ENCODE data around the gene HASPIN. TPM values are rescaled to one million over a fixed set of nuclear protein-coding genes. Genes with fewer than 3 reads are reported as not detected.

Gene HASPIN
- total and polyA plus RNA-seq, 2 of the 8 experiments (the other 6 are each of a cell fraction or from before 2014, with no cell fraction given), result 7.8 to 29.5 TPM

DNA sequence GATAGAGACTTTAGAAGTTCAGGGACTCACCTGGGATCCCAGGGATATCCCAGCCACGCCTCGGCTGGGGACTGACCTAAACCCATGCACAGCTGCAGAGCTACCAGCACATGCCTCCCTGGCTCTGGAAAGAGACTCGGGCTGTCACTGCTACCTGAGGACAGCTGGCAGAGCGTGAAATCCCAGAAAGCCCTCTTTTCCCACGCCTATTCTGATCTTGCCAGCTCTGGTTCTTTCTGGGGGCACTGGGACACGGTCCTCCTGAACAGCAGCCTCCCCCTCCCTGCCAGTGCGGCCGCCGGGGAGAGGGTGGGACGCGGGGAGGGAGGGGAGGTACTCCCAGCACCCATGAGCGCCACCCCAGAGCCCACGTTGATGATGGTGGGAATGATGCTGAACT lies 38.5 kb upstream of the HASPIN start:
- TF ChIP-seq JUN (IDR thresholded peaks at IDR 0.05; ENCODE audit: low read depth, low read length), result no peak
- no peak for TF ChIP-seq CBX5 (IDR thresholded peaks at IDR 0.05; ENCODE audit: low read depth, low read length)
- TF ChIP-seq, protein P1, sequence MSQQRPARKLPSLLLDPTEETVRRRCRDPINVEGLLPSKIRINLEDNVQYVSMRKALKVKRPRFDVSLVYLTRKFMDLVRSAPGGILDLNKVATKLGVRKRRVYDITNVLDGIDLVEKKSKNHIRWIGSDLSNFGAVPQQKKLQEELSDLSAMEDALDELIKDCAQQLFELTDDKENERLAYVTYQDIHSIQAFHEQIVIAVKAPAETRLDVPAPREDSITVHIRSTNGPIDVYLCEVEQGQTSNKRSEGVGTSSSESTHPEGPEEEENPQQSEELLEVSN (IDR thresholded peaks at IDR 0.05), result no peak
- TF ChIP-seq, protein P2, sequence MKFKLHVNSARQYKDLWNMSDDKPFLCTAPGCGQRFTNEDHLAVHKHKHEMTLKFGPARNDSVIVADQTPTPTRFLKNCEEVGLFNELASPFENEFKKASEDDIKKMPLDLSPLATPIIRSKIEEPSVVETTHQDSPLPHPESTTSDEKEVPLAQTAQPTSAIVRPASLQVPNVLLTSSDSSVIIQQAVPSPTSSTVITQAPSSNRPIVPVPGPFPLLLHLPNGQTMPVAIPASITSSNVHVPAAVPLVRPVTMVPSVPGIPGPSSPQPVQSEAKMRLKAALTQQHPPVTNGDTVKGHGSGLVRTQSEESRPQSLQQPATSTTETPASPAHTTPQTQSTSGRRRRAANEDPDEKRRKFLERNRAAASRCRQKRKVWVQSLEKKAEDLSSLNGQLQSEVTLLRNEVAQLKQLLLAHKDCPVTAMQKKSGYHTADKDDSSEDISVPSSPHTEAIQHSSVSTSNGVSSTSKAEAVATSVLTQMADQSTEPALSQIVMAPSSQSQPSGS (IDR thresholded peaks at IDR 0.05; ENCODE audit: low read length), result no peak
- no peak for TF ChIP-seq BRCA1 (IDR thresholded peaks at IDR 0.05; ENCODE audit: low read depth, low read length)
- no peak for TF ChIP-seq SIX5 (IDR thresholded peaks at IDR 0.05; ENCODE audit: low read depth, low read length)
- TF ChIP-seq, protein P3, sequence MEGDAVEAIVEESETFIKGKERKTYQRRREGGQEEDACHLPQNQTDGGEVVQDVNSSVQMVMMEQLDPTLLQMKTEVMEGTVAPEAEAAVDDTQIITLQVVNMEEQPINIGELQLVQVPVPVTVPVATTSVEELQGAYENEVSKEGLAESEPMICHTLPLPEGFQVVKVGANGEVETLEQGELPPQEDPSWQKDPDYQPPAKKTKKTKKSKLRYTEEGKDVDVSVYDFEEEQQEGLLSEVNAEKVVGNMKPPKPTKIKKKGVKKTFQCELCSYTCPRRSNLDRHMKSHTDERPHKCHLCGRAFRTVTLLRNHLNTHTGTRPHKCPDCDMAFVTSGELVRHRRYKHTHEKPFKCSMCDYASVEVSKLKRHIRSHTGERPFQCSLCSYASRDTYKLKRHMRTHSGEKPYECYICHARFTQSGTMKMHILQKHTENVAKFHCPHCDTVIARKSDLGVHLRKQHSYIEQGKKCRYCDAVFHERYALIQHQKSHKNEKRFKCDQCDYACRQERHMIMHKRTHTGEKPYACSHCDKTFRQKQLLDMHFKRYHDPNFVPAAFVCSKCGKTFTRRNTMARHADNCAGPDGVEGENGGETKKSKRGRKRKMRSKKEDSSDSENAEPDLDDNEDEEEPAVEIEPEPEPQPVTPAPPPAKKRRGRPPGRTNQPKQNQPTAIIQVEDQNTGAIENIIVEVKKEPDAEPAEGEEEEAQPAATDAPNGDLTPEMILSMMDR (IDR thresholded peaks at IDR 0.05; ENCODE audit: control extremely low read depth in 1 of 3, insufficient read depth in 1 of 3, low read depth in 1 of 3, low read length in 3 of 3), result no peak
- no peak for TF ChIP-seq SIRT6 (IDR thresholded peaks at IDR 0.05; ENCODE audit: low read length)
- TF ChIP-seq GABPA (IDR thresholded peaks at IDR 0.05; ENCODE audit: borderline replicate concordance, insufficient read depth, low read length), result no peak
- peaks cover 0 to 4% of the 10 kb centered on the region in 2 experiments for H4K20me1 ChIP-seq (replicated peaks in 1 of 2; ENCODE audit: control insufficient read depth in 1 of 2, insufficient read depth in 2 of 2, low read length in 2 of 2)
- H2AFZ ChIP-seq (ENCODE audit: low read length), result no peak overlapping the region
- no peak overlapping the region for H4K5ac ChIP-seq (ENCODE audit: insufficient read length, low read depth, low read length)
- peak in 1 of 2 experiments; percentile 41 for DNase-seq (ENCODE audit: low read depth in 1 of 2, low spot score in 2 of 2)
- H2AK5ac ChIP-seq (ENCODE audit: low read depth, low read length), result no peak overlapping the region
- peaks cover 0 to 3% (median 0%) of the 10 kb centered on the region in 4 experiments; a peak in 3 of 7 replicates for H3K4me1 ChIP-seq (replicated peaks in 1 of 4; ENCODE audit: control insufficient read depth in 3 of 4, insufficient read depth in 4 of 4, low read length in 3 of 4)
- H3K23ac ChIP-seq (ENCODE audit: insufficient read length), result no peak overlapping the region
- H3K9me3 ChIP-seq (ENCODE audit: insufficient read depth in 2 of 2, low read depth in 1 of 2, low read length in 1 of 2), result no peaks in the 10 kb centered on the region
- no peak overlapping the region for H3K4ac ChIP-seq (replicated peaks; ENCODE audit: insufficient read length, low read depth, low read length)
- no peak overlapping the region for H2BK12ac ChIP-seq (ENCODE audit: low read depth, low read length)
- POLR2A ChIA-PET (ENCODE audit: partially characterized antibody), result no interaction called here
- no peak overlapping the region for H3K4me2 ChIP-seq (ENCODE audit: insufficient read depth in 1 of 2, low read depth in 2 of 2, low read length in 2 of 2)
- no peaks in the 10 kb centered on the region for H3K27me3 ChIP-seq (replicated peaks in 1 of 4; ENCODE audit: control insufficient read depth in 3 of 4, extremely low read depth in 1 of 4, insufficient read depth in 3 of 4, low read length in 3 of 4)
- no peak overlapping the region for H4K91ac ChIP-seq (replicated peaks; ENCODE audit: insufficient read length, low read length)
- no peak overlapping the region for H2BK5ac ChIP-seq (ENCODE audit: low read depth, low read length)
- WGBS, 2 experiments (ENCODE audit: extremely low coverage in 1 of 2, insufficient coverage in 1 of 2, insufficient read length in 1 of 2, insufficient replicate concordance in 2 of 2, low coverage in 1 of 2, low lambda C conversion rate in 2 of 2, missing lambda C conversion rate in 1 of 2), result 95% methylated on average over 6 of the region's 13 CpGs; no CpG with 5 or more reads in 1 of the 2 experiments
- no peaks in the 10 kb centered on the region for H3K23me2 ChIP-seq (ENCODE audit: low read depth, low read length)
- H4K8ac ChIP-seq (ENCODE audit: extremely low read depth, insufficient read depth, low read length), result no peak overlapping the region
- H3K36me3 ChIP-seq (ENCODE audit: control insufficient read depth in 2 of 4, insufficient read depth in 4 of 4, low read length in 3 of 4), result no peaks in the 10 kb centered on the region
- H3K56ac ChIP-seq (replicated peaks; ENCODE audit: insufficient read length, low read depth, low read length), result no peak overlapping the region
- no peak overlapping the region for H3K27ac ChIP-seq (ENCODE audit: low read depth, low read length)
- CTCF ChIA-PET (ENCODE audit: partially characterized antibody), result no interaction called here
- H3K14ac ChIP-seq (ENCODE audit: insufficient read length), result no peak overlapping the region
- H2BK120ac ChIP-seq (replicated peaks; ENCODE audit: low read depth, low read length), result no peak overlapping the region
- H3K79me2 ChIP-seq (ENCODE audit: control insufficient read depth in 1 of 2, insufficient read depth in 2 of 2, low read length in 2 of 2), result no peaks in the 10 kb centered on the region
- no peak for FAIRE-seq
- peak overlapping the region; percentile 60; the same call in 1 of the 2 replicates for H3K18ac ChIP-seq (ENCODE audit: extremely low read depth, low read length)
- no peaks in the 10 kb centered on the region for H3K79me1 ChIP-seq (ENCODE audit: low read depth, low read length)
- no peak overlapping the region for H3K9ac ChIP-seq (replicated peaks in 1 of 4; ENCODE audit: extremely low read depth in 1 of 4, low read depth in 3 of 4, low read length in 3 of 4)
- H2BK20ac ChIP-seq (ENCODE audit: low read length), result no peak overlapping the region
- no peak overlapping the region for H2BK15ac ChIP-seq (ENCODE audit: low read length)
- H3K4me3 ChIP-seq (ENCODE audit: extremely low read depth in 1 of 4, insufficient read depth in 2 of 4, low read depth in 3 of 4, low read length in 4 of 4), result no peak overlapping the region

Data from H1 (cell line).